Astrocyte (in vitro differentiated cells and primary cell): ENCODE results near the gene C10orf90. TPM values are rescaled to one million over a fixed set of nuclear protein-coding genes. Genes with fewer than 3 reads are reported as not detected.

Source experiments
- DNase-seq: peaks from one replicate; pipeline ENCODE4 v3.0.0-alpha.2; 2010; ENCODE audit warnings: low read depth
- FAIRE-seq: peaks from 2 replicates; lab custom pipeline; 2011; peaks lifted over from hg19 to GRCh38; lab: Jason Lieb, UNC
- H2AFZ ChIP-seq: 2 replicates; pipeline ENCODE4 v1.6.0; 2012; ENCODE audit warnings: low read depth, low read length, inconsistent platforms
- H3K27ac ChIP-seq: 2 replicates; pipeline ENCODE4 v1.5.1; 2011; ENCODE audit warnings: low read depth, low read length, inconsistent platforms
- H3K27me3 ChIP-seq: 2 replicates; pipeline ENCODE4 v1.6.0; 2011; ENCODE audit warnings: low read length, inconsistent platforms; ENCODE audit not compliant: insufficient read depth
- H3K36me3 ChIP-seq: 2 replicates; pipeline ENCODE4 v1.5.1; 2011; ENCODE audit warnings: low read length, inconsistent platforms; ENCODE audit not compliant: insufficient read depth
- H3K4me1 ChIP-seq: 2 replicates; pipeline ENCODE4 v1.5.1; 2011; ENCODE audit warnings: low read length, inconsistent platforms; ENCODE audit not compliant: insufficient read depth
- H3K4me2 ChIP-seq: 2 replicates; pipeline ENCODE4 v1.6.0; 2012; ENCODE audit warnings: low read length, inconsistent platforms
- H3K4me3 ChIP-seq: 2 replicates; pipeline ENCODE4 v1.5.1; 2011; ENCODE audit warnings: low read depth, mild to moderate bottlenecking, low read length, inconsistent platforms; ENCODE audit not compliant: insufficient read depth
- H3K79me2 ChIP-seq: 2 replicates; pipeline ENCODE4 v1.6.0; 2012; ENCODE audit warnings: mild to moderate bottlenecking, low read length, inconsistent platforms; ENCODE audit not compliant: insufficient read depth
- H3K9ac ChIP-seq: 2 replicates; pipeline ENCODE4 v1.6.0; 2012; ENCODE audit warnings: mild to moderate bottlenecking, low read length, inconsistent platforms
- H3K9me3 ChIP-seq: 2 replicates; pipeline ENCODE4 v1.5.1; 2012; ENCODE audit warnings: low read depth, mild to moderate bottlenecking, low read length, inconsistent platforms; ENCODE audit not compliant: insufficient read depth
- H4K20me1 ChIP-seq: 2 replicates; pipeline ENCODE4 v1.6.0; 2012; ENCODE audit warnings: low read length, inconsistent platforms; ENCODE audit not compliant: insufficient read depth
- H3K27ac Mint-ChIP-seq: one replicate; pipeline ENCODE4 v1.8.0; 2021; ENCODE audit warnings: mild to moderate bottlenecking, mixed read lengths; ENCODE audit not compliant: unreplicated experiment
- H3K27me3 Mint-ChIP-seq: one replicate; pipeline ENCODE4 v1.8.0; 2021; ENCODE audit warnings: low read depth, mixed read lengths; ENCODE audit not compliant: unreplicated experiment
- H3K36me3 Mint-ChIP-seq: one replicate; pipeline ENCODE4 v1.8.0; 2021; ENCODE audit warnings: low read depth, mixed read lengths; ENCODE audit not compliant: unreplicated experiment
- H3K4me1 Mint-ChIP-seq: one replicate; pipeline ENCODE4 v1.8.0; 2021; ENCODE audit warnings: low read depth, mixed read lengths; ENCODE audit not compliant: unreplicated experiment
- H3K4me3 Mint-ChIP-seq: one replicate; pipeline ENCODE4 v1.8.0; 2021; ENCODE audit warnings: mild to moderate bottlenecking, moderate library complexity, mixed read lengths; ENCODE audit not compliant: unreplicated experiment
- H3K9me3 Mint-ChIP-seq: one replicate; pipeline ENCODE4 v1.8.0; 2021; ENCODE audit warnings: mild to moderate bottlenecking, mixed read lengths; ENCODE audit not compliant: unreplicated experiment
- CTCF ChIP-seq: IDR thresholded peaks from 2 replicates; pipeline ENCODE4 v1.5.1; 2011; ENCODE audit warnings: low read depth, mild to moderate bottlenecking, inconsistent platforms, low read length, moderate library complexity; ENCODE audit not compliant: insufficient read depth
- EZH2 ChIP-seq: IDR thresholded peaks from 2 replicates; pipeline ENCODE4 v1.6.1; 2012; ENCODE audit warnings: mild to moderate bottlenecking, low read length, inconsistent platforms; ENCODE audit not compliant: insufficient read depth
- total RNA-seq: library from RNA; stranded (reverse); gene quantifications from 2 replicates; pipeline ENCODE4 v1.2.1, GENCODE V29; 2021

The C10orf90 gene
- total RNA-seq, 1 donor from 2014 or later = not detected

GRCh38 chr10:126646110-126646509 lies 24.4 kb downstream of the C10orf90 start:
- Histone ChIP-seq H4K20me1 (no peaks in the 10 kb centered on the region), H2AFZ (peak overlapping the region; percentile 31), H3K9ac (no peak overlapping the region), H3K9me3 (no peaks in the 10 kb centered on the region), H3K4me2 (peak overlapping the region; percentile 46), H3K27me3 (peaks cover 2% of the 10 kb centered on the region), H3K36me3 (no peaks in the 10 kb centered on the region), H3K27ac (no peak overlapping the region), H3K79me2 (no peaks in the 10 kb centered on the region), H3K4me1 (peaks cover 7% of the 10 kb centered on the region), H3K4me3 (no peak overlapping the region)
- Mint-ChIP-seq H3K9me3 (peaks cover 2% of the 10 kb centered on the region), H3K36me3 (peaks cover 3% of the 10 kb centered on the region), H3K4me1 (peaks cover 12% of the 10 kb centered on the region), H3K27me3 (peaks cover 12% of the 10 kb centered on the region), H3K4me3 (no peak overlapping the region), H3K27ac (peak overlapping the region; percentile 75)
- TF ChIP-seq EZH2 = no peak
- no peak for TF ChIP-seq CTCF
- DNase-seq = peak; percentile 50
- no peak for FAIRE-seq

- no peak for TF ChIP-seq CTCF
- TF ChIP-seq EZH2 = no peak
- no peak for DNase-seq
- H3K36me3 ChIP-seq = no peaks in the 10 kb centered on the region
- H3K4me2 ChIP-seq = no peak overlapping the region
- H3K27ac Mint-ChIP-seq = no peak overlapping the region
- H3K27me3 ChIP-seq = peaks cover 8% of the 10 kb centered on the region
- no peak overlapping the region for H3K4me3 Mint-ChIP-seq
- FAIRE-seq = no peak
- no peaks in the 10 kb centered on the region for H4K20me1 ChIP-seq
- H3K36me3 Mint-ChIP-seq = peaks cover 9% of the 10 kb centered on the region
- peaks cover 10% of the 10 kb centered on the region for H3K9me3 Mint-ChIP-seq
- H3K9me3 ChIP-seq = no peaks in the 10 kb centered on the region
- H3K27me3 Mint-ChIP-seq = peaks cover 21% of the 10 kb centered on the region
- H3K27ac ChIP-seq = no peak overlapping the region
- H3K9ac ChIP-seq = no peak overlapping the region
- no peaks in the 10 kb centered on the region for H3K79me2 ChIP-seq
- H3K4me3 ChIP-seq = no peak overlapping the region
- H3K4me1 ChIP-seq = peaks cover 4% of the 10 kb centered on the region
- no peak overlapping the region for H2AFZ ChIP-seq
- H3K4me1 Mint-ChIP-seq = peaks cover 6% of the 10 kb centered on the region
These were observed 30.1 kb downstream of the C10orf90 start for GRCh38 chr10:126640401-126640800.

- DNase-seq (peak; percentile 38), FAIRE-seq (no peak)
- Histone ChIP-seq H3K27me3 (peaks cover 8% of the 10 kb centered on the region), H3K9me3 (no peaks in the 10 kb centered on the region), H3K9ac (no peak overlapping the region), H3K27ac (no peak overlapping the region), H3K79me2 (no peaks in the 10 kb centered on the region), H3K4me3 (no peak overlapping the region), H4K20me1 (no peaks in the 10 kb centered on the region), H3K36me3 (no peaks in the 10 kb centered on the region), H2AFZ (no peak overlapping the region), H3K4me2 (no peak overlapping the region), H3K4me1 (peaks cover 12% of the 10 kb centered on the region)
- no peak overlapping the region for H3K27ac Mint-ChIP-seq
- TF ChIP-seq EZH2 (no peak), CTCF (no peak)
- peaks cover 6% of the 10 kb centered on the region for H3K4me1 Mint-ChIP-seq
- peaks cover 17% of the 10 kb centered on the region for H3K27me3 Mint-ChIP-seq
- peaks cover 9% of the 10 kb centered on the region for H3K9me3 Mint-ChIP-seq
- H3K4me3 Mint-ChIP-seq = no peak overlapping the region
- peaks cover 8% of the 10 kb centered on the region for H3K36me3 Mint-ChIP-seq
These were observed 31.4 kb downstream of the C10orf90 start for GRCh38 chr10:126639084-126639483.
